Brain microvascular endothelial cell (primary cell): ENCODE results near the gene EPHA1.
"Not testable (repeated sequence)": the region's sequence is repeated elsewhere in the genome, so short reads cannot be mapped to it uniquely, and the experiment has no call there.

ENCODE experiments used
- DNase-seq: peaks from one replicate; pipeline ENCODE4 v3.0.0-alpha.2; 2020
- H3K27ac ChIP-seq: fragments of 250-450 bp; sonication (Bioruptor Pico); 2 replicates; pipeline ENCODE4 v1.5.1; 2020; ENCODE audit warnings: mild to moderate bottlenecking, moderate library complexity
- H3K27me3 ChIP-seq: fragments of 250-450 bp; sonication (Bioruptor Pico); replicated peaks from 2 replicates; pipeline ENCODE4 v1.5.1; 2020; ENCODE audit warnings: mild to moderate bottlenecking
- H3K36me3 ChIP-seq: fragments of 250-450 bp; sonication (Bioruptor Pico); replicated peaks from 2 replicates; pipeline ENCODE4 v1.5.1; 2020; ENCODE audit warnings: mild to moderate bottlenecking
- H3K4me3 ChIP-seq: 2 replicates; pipeline ENCODE4 v1.5.1; 2011; ENCODE audit warnings: low read depth, mild to moderate bottlenecking, control low read depth, low read length, moderate library complexity
- in situ Hi-C: cut with HindIII; loops from 2 replicates; pipeline ENCODE4 v1.10.0; 2017; ENCODE audit warnings: low sequenced_read_pairs, low pct_ligation_motif_present
- TF ChIP-seq, protein P1 (sequence below): IDR thresholded peaks from 2 replicates; pipeline ENCODE4 v1.5.1; 2011; ENCODE audit warnings: low read depth, mild to moderate bottlenecking, moderate library complexity, low read length, control low read depth, inconsistent platforms; ENCODE audit errors: missing control alignments

EPHA1 gene

GRCh38 chr7:143418681-143419458 is 10.2 kb upstream of the EPHA1 start:
- Histone ChIP-seq H3K27ac (no peak overlapping the region), H3K36me3 (no peaks in the 10 kb centered on the region), H3K4me3 (no peak overlapping the region), H3K27me3 (no peaks in the 10 kb centered on the region)
- TF ChIP-seq, protein P1, sequence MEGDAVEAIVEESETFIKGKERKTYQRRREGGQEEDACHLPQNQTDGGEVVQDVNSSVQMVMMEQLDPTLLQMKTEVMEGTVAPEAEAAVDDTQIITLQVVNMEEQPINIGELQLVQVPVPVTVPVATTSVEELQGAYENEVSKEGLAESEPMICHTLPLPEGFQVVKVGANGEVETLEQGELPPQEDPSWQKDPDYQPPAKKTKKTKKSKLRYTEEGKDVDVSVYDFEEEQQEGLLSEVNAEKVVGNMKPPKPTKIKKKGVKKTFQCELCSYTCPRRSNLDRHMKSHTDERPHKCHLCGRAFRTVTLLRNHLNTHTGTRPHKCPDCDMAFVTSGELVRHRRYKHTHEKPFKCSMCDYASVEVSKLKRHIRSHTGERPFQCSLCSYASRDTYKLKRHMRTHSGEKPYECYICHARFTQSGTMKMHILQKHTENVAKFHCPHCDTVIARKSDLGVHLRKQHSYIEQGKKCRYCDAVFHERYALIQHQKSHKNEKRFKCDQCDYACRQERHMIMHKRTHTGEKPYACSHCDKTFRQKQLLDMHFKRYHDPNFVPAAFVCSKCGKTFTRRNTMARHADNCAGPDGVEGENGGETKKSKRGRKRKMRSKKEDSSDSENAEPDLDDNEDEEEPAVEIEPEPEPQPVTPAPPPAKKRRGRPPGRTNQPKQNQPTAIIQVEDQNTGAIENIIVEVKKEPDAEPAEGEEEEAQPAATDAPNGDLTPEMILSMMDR = no peak
- no peak for DNase-seq
- in situ Hi-C loops = no loop called here

DNA sequence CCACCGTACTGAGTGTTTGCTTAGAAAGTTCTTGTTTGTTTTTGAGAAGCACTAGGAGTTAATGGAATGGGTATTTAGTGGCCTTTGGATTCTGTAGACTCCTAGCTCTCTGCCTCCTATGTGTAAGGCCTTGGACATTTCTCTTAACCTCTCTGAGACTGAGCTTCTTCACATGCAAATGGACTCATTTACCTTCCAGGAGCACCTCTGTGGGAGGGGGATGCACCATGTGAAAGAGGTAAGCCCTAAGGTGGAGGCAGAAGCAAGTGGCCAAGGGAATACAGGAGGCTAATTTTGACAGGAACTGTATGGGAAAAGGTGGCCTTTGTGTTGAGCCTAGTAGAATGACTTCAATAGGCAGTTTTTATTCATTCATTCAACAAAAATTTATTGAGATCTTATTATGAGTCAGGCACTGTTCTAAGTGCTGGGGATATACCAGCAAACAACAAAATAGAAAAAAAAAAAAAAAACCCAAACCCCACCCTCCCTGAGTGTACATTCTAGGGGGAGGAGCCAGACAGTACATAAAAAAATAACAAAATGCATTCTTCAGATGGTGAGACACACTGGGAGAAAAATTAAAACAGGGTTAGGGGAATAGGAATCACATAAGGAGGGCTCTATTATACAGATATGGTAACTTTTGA is 9.2 kb upstream of the EPHA1 start:
- in situ Hi-C loops = no loop called here
- Histone ChIP-seq H3K27ac (no peak overlapping the region), H3K36me3 (no peaks in the 10 kb centered on the region), H3K27me3 (no peaks in the 10 kb centered on the region), H3K4me3 (no peak overlapping the region)
- no peak for DNase-seq
- TF ChIP-seq, protein P1 = no peak

- Histone ChIP-seq H3K4me3 (no peak overlapping the region), H3K27me3 (no peaks in the 10 kb centered on the region), H3K36me3 (no peaks in the 10 kb centered on the region), H3K27ac (no peak overlapping the region)
- TF ChIP-seq, protein P1 = peak; percentile 71
- in situ Hi-C loops = no loop called here
- DNase-seq = no peak
These were observed 8.0 kb upstream of the EPHA1 start for GRCh38 chr7:143416565-143417149.

- in situ Hi-C loops = no loop called here
- H3K27ac ChIP-seq = no peak overlapping the region
These were observed 7.2 kb upstream of the EPHA1 start for GRCh38 chr7:143415742-143416397.

DNA sequence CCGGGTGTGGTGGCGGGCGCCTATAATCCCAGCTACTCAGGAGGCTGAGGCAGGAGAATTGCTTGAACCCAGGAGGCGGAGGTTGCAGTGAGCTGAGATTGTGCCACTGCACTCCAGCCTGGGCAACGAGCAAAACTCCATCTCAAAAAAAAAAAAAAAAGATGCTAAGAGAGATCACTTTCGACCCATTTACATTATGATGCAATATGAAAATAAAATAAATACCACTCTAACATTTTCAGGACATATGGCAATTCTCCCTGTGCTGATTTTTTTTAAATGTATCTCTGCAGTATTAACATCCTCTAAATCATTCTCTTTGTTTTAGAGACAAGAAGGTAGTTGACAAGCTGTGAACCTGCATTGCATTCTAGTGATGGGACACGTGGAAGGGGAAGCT is 6.6 kb upstream of the EPHA1 start:
- H3K4me3 ChIP-seq, DNase-seq, in situ Hi-C loops, H3K27me3 ChIP-seq, H3K36me3 ChIP-seq, H3K27ac ChIP-seq: not testable (repeated sequence)

More at GRCh38 chr7:143415742-143416397, 7.2 kb upstream of the EPHA1 start:
- DNase-seq = peak; percentile 38
- Histone ChIP-seq H3K36me3 (no peaks in the 10 kb centered on the region), H3K27me3 (no peaks in the 10 kb centered on the region), H3K4me3 (no peak overlapping the region)
- TF ChIP-seq, protein P1 = no peak

DNA sequence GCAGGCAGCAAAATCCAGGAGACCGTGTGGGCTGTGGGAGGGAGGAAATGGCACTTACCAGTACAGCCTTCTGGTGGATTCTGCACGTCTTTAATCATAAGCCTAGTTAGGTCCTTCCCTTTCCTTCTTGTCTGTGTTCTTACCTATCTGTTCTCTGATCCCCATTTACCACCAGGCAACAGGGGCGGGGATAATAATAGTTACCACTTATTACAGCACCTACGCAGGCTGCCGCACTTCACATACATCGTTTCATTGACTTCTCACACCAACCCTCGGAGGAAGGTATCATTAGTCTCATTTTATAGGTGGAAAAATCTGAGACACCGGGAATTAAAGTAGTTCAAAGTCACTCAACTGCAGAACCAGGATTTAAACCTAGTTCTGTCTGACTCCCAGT is 4.5 kb upstream of the EPHA1 start:
- no peak for DNase-seq
- Histone ChIP-seq H3K36me3 (no peaks in the 10 kb centered on the region), H3K27me3 (no peaks in the 10 kb centered on the region), H3K27ac (no peak overlapping the region), H3K4me3 (no peak overlapping the region)
- TF ChIP-seq, protein P1 = no peak
- in situ Hi-C loops = no loop called here
